Sigmoid colon (tissue), 3 donors: ENCODE data around the gene BRF1.

Experiments used
- POLR2A ChIP-seq, 2 donors: fragments of 450-650 bp; IDR thresholded peaks; one replicate each; pipeline ENCODE4 v1.6.1; 2016; ENCODE audit warnings: antibody characterized with exemption in 2 of 2, mild to moderate bottlenecking in 2 of 2, moderate library complexity in 2 of 2
- TF ChIP-seq, protein P1 (sequence below), 4 experiments: fragments of 450-650 bp in 3 of 4; fragments of 200-600 bp in 1 of 4; IDR thresholded peaks; one replicate each; pipeline ENCODE4 v1.5.1; 2016 to 2019; ENCODE audit warnings: antibody characterized with exemption in 4 of 4, mild to moderate bottlenecking in 3 of 4, moderate library complexity in 2 of 4

DNA sequence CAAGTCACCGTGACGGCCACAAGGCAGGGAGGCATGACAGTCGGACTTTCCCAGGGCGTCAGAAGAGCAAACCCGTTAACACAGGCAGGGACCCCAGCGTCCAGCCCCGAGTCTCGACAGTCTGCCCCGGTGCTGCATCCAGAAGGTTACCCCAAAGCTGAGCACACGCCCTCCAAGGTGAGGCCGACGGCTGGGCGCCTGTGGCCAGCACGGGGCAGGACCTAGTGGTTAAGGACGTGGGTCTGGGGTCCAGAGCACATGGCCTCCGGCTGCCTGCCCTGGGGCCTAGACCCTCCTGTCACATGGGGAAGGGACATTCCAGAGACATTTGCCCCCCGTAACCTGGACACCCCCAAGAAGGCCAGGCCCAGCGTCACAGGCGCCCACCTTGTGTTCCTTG, 82.2 kb downstream of the BRF1 start:
- no peak for TF ChIP-seq POLR2A (IDR thresholded peaks at IDR 0.05)
- TF ChIP-seq, protein P1, sequence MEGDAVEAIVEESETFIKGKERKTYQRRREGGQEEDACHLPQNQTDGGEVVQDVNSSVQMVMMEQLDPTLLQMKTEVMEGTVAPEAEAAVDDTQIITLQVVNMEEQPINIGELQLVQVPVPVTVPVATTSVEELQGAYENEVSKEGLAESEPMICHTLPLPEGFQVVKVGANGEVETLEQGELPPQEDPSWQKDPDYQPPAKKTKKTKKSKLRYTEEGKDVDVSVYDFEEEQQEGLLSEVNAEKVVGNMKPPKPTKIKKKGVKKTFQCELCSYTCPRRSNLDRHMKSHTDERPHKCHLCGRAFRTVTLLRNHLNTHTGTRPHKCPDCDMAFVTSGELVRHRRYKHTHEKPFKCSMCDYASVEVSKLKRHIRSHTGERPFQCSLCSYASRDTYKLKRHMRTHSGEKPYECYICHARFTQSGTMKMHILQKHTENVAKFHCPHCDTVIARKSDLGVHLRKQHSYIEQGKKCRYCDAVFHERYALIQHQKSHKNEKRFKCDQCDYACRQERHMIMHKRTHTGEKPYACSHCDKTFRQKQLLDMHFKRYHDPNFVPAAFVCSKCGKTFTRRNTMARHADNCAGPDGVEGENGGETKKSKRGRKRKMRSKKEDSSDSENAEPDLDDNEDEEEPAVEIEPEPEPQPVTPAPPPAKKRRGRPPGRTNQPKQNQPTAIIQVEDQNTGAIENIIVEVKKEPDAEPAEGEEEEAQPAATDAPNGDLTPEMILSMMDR (IDR thresholded peaks at IDR 0.05) = no peak
